ENCODE data around the gene SOX5.
"Not testable (repeated sequence)": the region's sequence is repeated elsewhere in the genome, so short reads cannot be mapped to it uniquely, and the experiment has no call there.

SOX5 gene

GRCh38 chr12:23889069-23889440, 60.4 kb downstream of the SOX5 start:
- ATAC-seq (ENCODE audit: low read depth) (no peak), DNase-seq (ENCODE audit: low spot score in 2 of 2) (no peak)
- peaks cover 6% of the 10 kb centered on the region for H3K4me1 Mint-ChIP-seq
- peaks cover 4% of the 10 kb centered on the region for H3K36me3 Mint-ChIP-seq
- H3K9me3 Mint-ChIP-seq: no peaks in the 10 kb centered on the region
- H3K27ac Mint-ChIP-seq: no peak overlapping the region
- no peak overlapping the region for H3K4me3 Mint-ChIP-seq
- no peaks in the 10 kb centered on the region for H3K27me3 Mint-ChIP-seq

GRCh38 chr12:23888396-23889068, 60.9 kb downstream of the SOX5 start:
- no peaks in the 10 kb centered on the region for H3K9me3 Mint-ChIP-seq
- H3K4me3 Mint-ChIP-seq: no peak overlapping the region
- H3K27me3 Mint-ChIP-seq: no peaks in the 10 kb centered on the region
- H3K36me3 Mint-ChIP-seq: peaks cover 2% of the 10 kb centered on the region
- H3K27ac Mint-ChIP-seq: no peak overlapping the region
- no peak for ATAC-seq (ENCODE audit: low read depth)
- H3K4me1 Mint-ChIP-seq: peaks cover 6% of the 10 kb centered on the region
- no peak for DNase-seq (ENCODE audit: low spot score in 2 of 2)

- peaks cover 6% of the 10 kb centered on the region for H3K4me1 Mint-ChIP-seq
- H3K9me3 Mint-ChIP-seq: no peaks in the 10 kb centered on the region
- no peak overlapping the region for H3K27ac Mint-ChIP-seq
- no peaks in the 10 kb centered on the region for H3K36me3 Mint-ChIP-seq
- ATAC-seq (ENCODE audit: low read depth): no peak
- DNase-seq (ENCODE audit: low spot score in 2 of 2): no peak
- no peak overlapping the region for H3K4me3 Mint-ChIP-seq
- no peaks in the 10 kb centered on the region for H3K27me3 Mint-ChIP-seq
Observed at GRCh38 chr12:23887055-23887835, 62.2 kb downstream of the SOX5 start.

- H3K9me3 Mint-ChIP-seq: no peaks in the 10 kb centered on the region
- H3K4me1 Mint-ChIP-seq: peaks cover 3% of the 10 kb centered on the region
- no peaks in the 10 kb centered on the region for H3K27me3 Mint-ChIP-seq
- no peak overlapping the region for H3K27ac Mint-ChIP-seq
- ATAC-seq (ENCODE audit: low read depth): no peak
- H3K36me3 Mint-ChIP-seq: no peaks in the 10 kb centered on the region
- no peak for DNase-seq (ENCODE audit: low spot score in 2 of 2)
- no peak overlapping the region for H3K4me3 Mint-ChIP-seq
Observed at GRCh38 chr12:23885394-23885793, 64.1 kb downstream of the SOX5 start.

GRCh38 chr12:23884909-23885308, 64.6 kb downstream of the SOX5 start:
- Mint-ChIP-seq H3K36me3 (no peaks in the 10 kb centered on the region), H3K4me3 (no peak overlapping the region), H3K4me1 (peaks cover 3% of the 10 kb centered on the region), H3K27me3 (no peaks in the 10 kb centered on the region), H3K9me3 (no peaks in the 10 kb centered on the region), H3K27ac (no peak overlapping the region)
- ATAC-seq (ENCODE audit: low read depth): no peak
- no peak for DNase-seq (ENCODE audit: low spot score in 2 of 2)

DNA sequence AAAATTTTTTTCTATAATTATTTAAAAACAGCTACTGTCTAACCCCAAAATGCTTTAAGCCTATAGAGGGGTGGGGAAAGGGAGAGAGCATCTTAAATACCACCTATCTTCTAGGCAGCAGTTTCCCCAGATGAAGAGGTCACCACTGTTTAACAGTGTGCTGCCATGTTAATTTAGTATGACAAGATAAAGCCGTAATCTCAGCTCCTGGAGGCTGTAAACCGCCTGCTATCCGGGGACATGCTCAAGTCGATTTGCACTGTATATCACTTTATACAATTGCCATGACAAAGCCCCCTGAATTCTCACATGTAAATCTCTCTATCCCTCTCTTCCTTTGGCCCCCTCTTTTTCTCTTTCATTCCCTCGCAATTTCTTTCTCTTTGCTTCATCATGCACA, 68.5 kb downstream of the SOX5 start:
- DNase-seq (ENCODE audit: low spot score in 2 of 2) (no peak), ATAC-seq (ENCODE audit: low read depth) (no peak)
- H3K9me3 Mint-ChIP-seq: no peaks in the 10 kb centered on the region
- no peaks in the 10 kb centered on the region for H3K36me3 Mint-ChIP-seq
- H3K27ac Mint-ChIP-seq: no peak overlapping the region
- H3K4me1 Mint-ChIP-seq: no peaks in the 10 kb centered on the region
- no peak overlapping the region for H3K4me3 Mint-ChIP-seq
- H3K27me3 Mint-ChIP-seq: no peaks in the 10 kb centered on the region

DNA sequence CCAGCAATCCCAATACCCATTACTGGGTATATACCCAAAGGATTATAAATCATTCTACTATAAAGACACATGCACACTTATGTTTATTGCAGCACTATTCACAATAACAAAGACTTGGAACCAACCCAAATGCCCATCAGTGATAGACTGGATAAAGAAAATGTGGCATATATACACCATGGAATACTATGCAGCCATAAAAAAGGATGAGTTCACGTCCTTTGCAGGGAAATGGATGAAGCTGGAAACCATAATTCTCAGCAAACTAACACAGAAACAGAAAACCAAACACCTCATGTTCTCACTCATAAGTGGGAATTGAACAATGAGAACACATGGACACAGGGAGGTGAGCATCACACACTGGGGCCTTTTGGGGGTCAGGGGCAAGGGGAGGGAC, 72.9 kb downstream of the SOX5 start:
- H3K9me3 Mint-ChIP-seq, H3K27me3 Mint-ChIP-seq, H3K27ac Mint-ChIP-seq: not testable (repeated sequence)

GRCh38 chr12:23867794-23868193, 81.7 kb downstream of the SOX5 start:
- no peak overlapping the region for H3K4me3 Mint-ChIP-seq
- no peaks in the 10 kb centered on the region for H3K27me3 Mint-ChIP-seq
- no peak overlapping the region for H3K27ac Mint-ChIP-seq
- no peaks in the 10 kb centered on the region for H3K36me3 Mint-ChIP-seq
- H3K9me3 Mint-ChIP-seq: no peaks in the 10 kb centered on the region
- ATAC-seq (ENCODE audit: low read depth) (no peak), DNase-seq (ENCODE audit: low spot score in 2 of 2) (no peak)
- H3K4me1 Mint-ChIP-seq: no peaks in the 10 kb centered on the region

More for the DNA sequence above, 72.9 kb downstream of the SOX5 start:
- not testable (repeated sequence) for ATAC-seq (ENCODE audit: low read depth); DNase-seq (ENCODE audit: low spot score in 2 of 2); H3K4me3 Mint-ChIP-seq; H3K4me1 Mint-ChIP-seq; H3K36me3 Mint-ChIP-seq

- DNase-seq (ENCODE audit: low spot score in 2 of 2) (no peak), ATAC-seq (ENCODE audit: low read depth) (no peak)
- Mint-ChIP-seq H3K4me3 (no peak overlapping the region), H3K27ac (no peak overlapping the region), H3K4me1 (no peaks in the 10 kb centered on the region), H3K27me3 (no peaks in the 10 kb centered on the region), H3K9me3 (peaks cover 6% of the 10 kb centered on the region), H3K36me3 (peaks cover 5% of the 10 kb centered on the region)
Observed at GRCh38 chr12:23862701-23863100, 86.8 kb downstream of the SOX5 start.

DNA sequence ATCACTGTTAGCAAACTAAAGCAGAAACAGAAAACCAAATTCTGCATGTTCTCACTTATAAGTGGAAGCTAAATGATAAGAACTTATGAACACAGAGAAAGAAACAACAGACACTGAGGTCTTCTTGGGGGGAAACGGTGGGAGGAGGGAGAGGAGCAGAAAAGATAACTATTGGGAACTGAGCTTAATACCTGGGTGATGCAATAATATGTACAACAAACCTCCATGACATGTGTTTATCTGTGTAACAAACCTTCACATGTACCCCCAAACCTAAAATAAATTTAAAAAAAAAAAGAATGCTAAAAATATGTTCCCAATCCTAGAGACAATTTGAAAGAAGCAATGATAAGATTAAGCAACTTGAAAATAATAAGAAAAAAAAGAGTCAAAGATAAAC, 89.5 kb downstream of the SOX5 start:
- H3K9me3 Mint-ChIP-seq: peaks cover 7% of the 10 kb centered on the region
- no peaks in the 10 kb centered on the region for H3K27me3 Mint-ChIP-seq
- no peak for ATAC-seq (ENCODE audit: low read depth)
- H3K4me3 Mint-ChIP-seq: no peak overlapping the region
- no peaks in the 10 kb centered on the region for H3K4me1 Mint-ChIP-seq
- DNase-seq (ENCODE audit: low spot score in 2 of 2): no peak
- peaks cover 7% of the 10 kb centered on the region for H3K36me3 Mint-ChIP-seq
- H3K27ac Mint-ChIP-seq: no peak overlapping the region

- H3K4me1 Mint-ChIP-seq: no peaks in the 10 kb centered on the region
- ATAC-seq (ENCODE audit: low read depth) (no peak), DNase-seq (ENCODE audit: low spot score in 2 of 2) (no peak)
- no peak overlapping the region for H3K27ac Mint-ChIP-seq
- H3K4me3 Mint-ChIP-seq: no peak overlapping the region
- H3K36me3 Mint-ChIP-seq: peaks cover 7% of the 10 kb centered on the region
- H3K9me3 Mint-ChIP-seq: peaks cover 7% of the 10 kb centered on the region
- no peaks in the 10 kb centered on the region for H3K27me3 Mint-ChIP-seq
Observed at GRCh38 chr12:23857178-23857577, 92.3 kb downstream of the SOX5 start.

DNA sequence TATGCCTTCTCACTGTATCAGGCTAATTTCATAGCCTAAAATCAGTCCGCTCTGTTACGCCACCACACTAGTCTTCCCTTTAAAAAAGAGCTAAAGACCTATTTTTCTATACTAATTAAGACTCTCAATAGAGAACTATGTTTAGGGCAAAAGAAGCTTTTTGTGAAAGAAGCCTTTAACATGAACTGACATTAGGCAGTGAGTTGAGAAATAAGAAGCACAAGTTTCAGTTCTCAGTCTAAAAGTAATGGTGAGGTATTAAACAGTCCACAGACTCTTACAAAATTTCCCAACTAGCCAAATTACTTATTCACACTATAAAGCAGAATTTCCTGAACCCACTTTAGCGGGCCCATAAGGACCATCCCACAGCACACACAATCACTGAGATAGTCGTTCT, 93.7 kb downstream of the SOX5 start:
- ATAC-seq (ENCODE audit: low read depth): no peak
- peaks cover 7% of the 10 kb centered on the region for H3K9me3 Mint-ChIP-seq
- H3K4me3 Mint-ChIP-seq: no peak overlapping the region
- no peaks in the 10 kb centered on the region for H3K4me1 Mint-ChIP-seq
- peaks cover 7% of the 10 kb centered on the region for H3K36me3 Mint-ChIP-seq
- DNase-seq (ENCODE audit: low spot score in 2 of 2): no peak
- no peak overlapping the region for H3K27ac Mint-ChIP-seq
- H3K27me3 Mint-ChIP-seq: no peaks in the 10 kb centered on the region

DNA sequence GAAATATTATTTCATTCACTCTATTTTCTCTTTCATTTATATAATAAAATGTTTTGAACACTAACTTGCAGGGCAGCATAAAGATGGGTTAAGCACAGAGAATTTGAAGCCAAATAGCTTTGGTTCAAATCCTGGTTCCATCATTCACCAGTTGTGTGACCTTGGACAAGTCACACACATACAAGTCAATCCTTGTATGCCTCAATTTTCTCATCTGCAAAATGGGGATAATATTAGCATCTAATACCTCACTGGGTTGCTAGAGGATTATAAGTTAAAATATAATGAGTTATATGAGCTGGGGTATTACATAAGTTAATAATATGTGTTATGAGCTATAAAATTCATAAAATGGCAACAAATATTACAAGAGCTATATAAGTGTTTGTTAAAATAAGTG, 94.9 kb downstream of the SOX5 start:
- no peak for DNase-seq (ENCODE audit: low spot score in 2 of 2)
- Mint-ChIP-seq H3K4me1 (no peaks in the 10 kb centered on the region), H3K9me3 (peaks cover 6% of the 10 kb centered on the region), H3K27me3 (no peaks in the 10 kb centered on the region), H3K36me3 (peaks cover 6% of the 10 kb centered on the region), H3K27ac (no peak overlapping the region), H3K4me3 (no peak overlapping the region)
- ATAC-seq (ENCODE audit: low read depth): no peak

DNA sequence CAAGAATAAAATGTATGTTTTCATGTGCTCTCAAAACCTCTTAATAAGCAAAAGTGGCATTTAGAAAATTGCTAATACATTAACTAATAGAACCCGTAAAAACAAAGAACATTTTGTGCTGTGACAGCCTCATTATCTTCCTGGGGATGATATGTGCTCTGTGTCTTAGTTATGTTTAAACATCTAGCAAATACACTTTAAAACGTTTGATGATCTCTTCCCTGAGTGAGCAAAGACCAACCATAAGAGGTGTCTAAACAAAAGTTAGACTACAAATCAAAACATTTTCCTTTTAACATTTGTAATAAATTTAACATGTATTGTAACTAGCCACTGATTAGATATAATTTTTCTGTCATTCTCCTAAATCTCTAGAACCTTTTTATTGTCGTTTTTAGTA, 95.8 kb downstream of the SOX5 start:
- DNase-seq (ENCODE audit: low spot score in 2 of 2) (no peak), ATAC-seq (ENCODE audit: low read depth) (no peak)
- Mint-ChIP-seq H3K4me1 (no peaks in the 10 kb centered on the region), H3K36me3 (peaks cover 3% of the 10 kb centered on the region), H3K4me3 (no peak overlapping the region), H3K27me3 (no peaks in the 10 kb centered on the region), H3K9me3 (peaks cover 6% of the 10 kb centered on the region), H3K27ac (no peak overlapping the region)

DNA sequence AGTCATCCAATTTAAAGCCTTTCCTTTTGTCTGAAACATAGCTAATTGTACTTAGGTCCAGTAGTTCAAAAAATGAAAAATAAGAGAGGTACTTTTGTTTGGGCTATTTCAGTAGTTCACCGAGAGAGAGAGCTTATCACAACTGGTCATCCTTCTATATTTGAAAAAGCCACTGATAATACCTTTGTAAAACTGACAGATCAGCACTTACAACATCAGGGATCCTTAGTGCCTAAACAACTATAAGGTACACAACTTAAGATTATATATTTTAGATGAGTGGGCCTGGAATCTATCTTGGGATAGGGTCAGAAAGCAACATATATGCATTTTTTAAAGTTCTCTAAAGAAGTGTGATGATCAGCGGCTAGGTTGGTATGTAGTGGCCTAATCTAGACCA, 97.9 kb downstream of the SOX5 start:
- ATAC-seq (ENCODE audit: low read depth) (no peak), DNase-seq (ENCODE audit: low spot score in 2 of 2) (no peak)
- Mint-ChIP-seq H3K36me3 (no peaks in the 10 kb centered on the region), H3K4me3 (no peak overlapping the region), H3K9me3 (no peaks in the 10 kb centered on the region), H3K27me3 (no peaks in the 10 kb centered on the region), H3K27ac (no peak overlapping the region), H3K4me1 (no peaks in the 10 kb centered on the region)

Measured in memory B cell (primary cell).